ENCODE data around the gene PIRT. TPM values are rescaled to one million over a fixed set of nuclear protein-coding genes. Genes with fewer than 3 reads are reported as not detected.

PIRT gene
- polyA plus RNA-seq, 1 donor (not counting 4 experiments of a cell fraction or from before 2014, with no cell fraction given): not detected

GRCh38 chr17:10875430-10875851 is 37.6 kb upstream of the PIRT start:
- H3K79me2 ChIP-seq (ENCODE audit: control insufficient read depth, insufficient read depth, low read length): no peaks in the 10 kb centered on the region
- no peak overlapping the region for H3K4me3 ChIP-seq (ENCODE audit: control insufficient read depth in 2 of 3, extremely low read depth in 1 of 3, insufficient read depth in 2 of 3, low read depth in 1 of 3, low read length in 3 of 3)
- no peaks in the 10 kb centered on the region for H3K4me1 ChIP-seq (ENCODE audit: control insufficient read depth, extremely low read depth, insufficient read depth, low read length)
- H3K27ac ChIP-seq (ENCODE audit: control insufficient read depth, insufficient read depth, low read length): no peak overlapping the region
- dilution Hi-C loops (cut with MboI; ENCODE audit: extremely low pct_ligation_motif_present, low sequenced_read_pairs): no loop called here
- no peak overlapping the region for H2AFZ ChIP-seq (ENCODE audit: control insufficient read depth, low read length)
- no peak overlapping the region for H3K9ac ChIP-seq (ENCODE audit: control insufficient read depth, extremely low read depth, insufficient read depth, low read length)
- H3K27me3 ChIP-seq (ENCODE audit: control insufficient read depth, extremely low read depth, insufficient read depth, low read length): peaks cover 4% of the 10 kb centered on the region
- DNase-seq (ENCODE audit: low read depth, low spot score): no peak
- no peaks in the 10 kb centered on the region for H3K9me1 ChIP-seq (ENCODE audit: control insufficient read depth, extremely low read depth, insufficient read depth, low read length)
- TF ChIP-seq CTCF (optimal IDR thresholded peaks at IDR 0.05 in 1 of 3, IDR thresholded peaks at IDR 0.05 in 1 of 3, conservative IDR thresholded peaks at IDR 0.05 in 1 of 3; ENCODE audit: extremely low read depth in 1 of 3, insufficient read depth in 2 of 3, low read length in 3 of 3): no peak
- no peak for TF ChIP-seq EZH2 (IDR thresholded peaks at IDR 0.05; ENCODE audit: low read length)
- no peak overlapping the region for H3K4me2 ChIP-seq (ENCODE audit: control insufficient read depth, extremely low read depth, insufficient read depth, low read depth, low read length)
- no peaks in the 10 kb centered on the region for H3K9me3 ChIP-seq (ENCODE audit: control insufficient read depth, low read depth, low read length)
- no peaks in the 10 kb centered on the region for H4K20me1 ChIP-seq (ENCODE audit: control insufficient read depth, extremely low read depth, insufficient read depth, low read length)
- FAIRE-seq: no peak
- no peaks in the 10 kb centered on the region for H3K36me3 ChIP-seq (ENCODE audit: control insufficient read depth in 2 of 2, extremely low read depth in 1 of 2, insufficient read depth in 2 of 2, low read length in 2 of 2)

- Histone ChIP-seq H3K4me2 (ENCODE audit: control insufficient read depth, extremely low read depth, insufficient read depth, low read depth, low read length) (no peak overlapping the region), H3K27ac (ENCODE audit: control insufficient read depth, insufficient read depth, low read length) (no peak overlapping the region), H3K4me3 (ENCODE audit: control insufficient read depth in 2 of 3, extremely low read depth in 1 of 3, insufficient read depth in 2 of 3, low read depth in 1 of 3, low read length in 3 of 3) (no peak overlapping the region), H3K4me1 (ENCODE audit: control insufficient read depth, extremely low read depth, insufficient read depth, low read length) (no peaks in the 10 kb centered on the region), H3K36me3 (ENCODE audit: control insufficient read depth in 2 of 2, extremely low read depth in 1 of 2, insufficient read depth in 2 of 2, low read length in 2 of 2) (no peaks in the 10 kb centered on the region), H3K27me3 (ENCODE audit: control insufficient read depth, extremely low read depth, insufficient read depth, low read length) (peaks cover 4% of the 10 kb centered on the region), H2AFZ (ENCODE audit: control insufficient read depth, low read length) (no peak overlapping the region), H4K20me1 (ENCODE audit: control insufficient read depth, extremely low read depth, insufficient read depth, low read length) (no peaks in the 10 kb centered on the region), H3K9me1 (ENCODE audit: control insufficient read depth, extremely low read depth, insufficient read depth, low read length) (no peaks in the 10 kb centered on the region), H3K9ac (ENCODE audit: control insufficient read depth, extremely low read depth, insufficient read depth, low read length) (no peak overlapping the region), H3K9me3 (ENCODE audit: control insufficient read depth, low read depth, low read length) (no peaks in the 10 kb centered on the region), H3K79me2 (ENCODE audit: control insufficient read depth, insufficient read depth, low read length) (no peaks in the 10 kb centered on the region)
- no peak for DNase-seq (ENCODE audit: low read depth, low spot score)
- no peak for FAIRE-seq
- no peak for TF ChIP-seq CTCF (optimal IDR thresholded peaks at IDR 0.05 in 1 of 3, IDR thresholded peaks at IDR 0.05 in 1 of 3, conservative IDR thresholded peaks at IDR 0.05 in 1 of 3; ENCODE audit: extremely low read depth in 1 of 3, insufficient read depth in 2 of 3, low read length in 3 of 3)
- TF ChIP-seq EZH2 (IDR thresholded peaks at IDR 0.05; ENCODE audit: low read length): no peak
- dilution Hi-C loops (cut with MboI; ENCODE audit: extremely low pct_ligation_motif_present, low sequenced_read_pairs): loop anchor here (25.0 kb wide), 1 partner anchor 265 kb away; no protein-coding TSS in a partner anchor
These were observed 34.0 kb upstream of the PIRT start for GRCh38 chr17:10871914-10872313.

Data from keratinocyte (primary cell).